Neuronal stem cell (in vitro differentiated cells): ENCODE results near the gene CLEC3A. TPM values are rescaled to one million over a fixed set of nuclear protein-coding genes. Genes with fewer than 3 reads are reported as not detected.

Experiments used
- DNase-seq: peaks from one replicate; pipeline ENCODE4 v3.0.0-alpha.2; 2013; ENCODE audit warnings: low spot score
- H2AFZ ChIP-seq: one replicate; pipeline ENCODE4 v1.6.1; 2013; ENCODE audit warnings: mild to moderate bottlenecking, low read length, inconsistent platforms
- H2AK5ac ChIP-seq: 2 replicates; pipeline ENCODE4 v1.6.1; 2013; ENCODE audit warnings: low read depth, mild to moderate bottlenecking, inconsistent platforms, low read length, moderate library complexity, mixed read lengths
- H2BK120ac ChIP-seq: 2 replicates; pipeline ENCODE4 v1.6.1; 2013; ENCODE audit warnings: low read depth, mild to moderate bottlenecking, inconsistent platforms, low read length, moderate library complexity, mixed read lengths
- H2BK12ac ChIP-seq: one replicate; pipeline ENCODE4 v1.6.1; 2013; ENCODE audit warnings: low read length, inconsistent platforms
- H2BK15ac ChIP-seq: 2 replicates; pipeline ENCODE4 v1.6.1; 2013; ENCODE audit warnings: mild to moderate bottlenecking, low read length, inconsistent platforms, mixed read lengths
- H2BK5ac ChIP-seq: one replicate; pipeline ENCODE4 v1.6.1; 2013; ENCODE audit warnings: inconsistent platforms, mild to moderate bottlenecking, low read length, moderate library complexity
- H3K14ac ChIP-seq: one replicate; pipeline ENCODE4 v1.6.1; 2013; ENCODE audit warnings: low read length, inconsistent platforms
- H3K18ac ChIP-seq: 2 replicates; pipeline ENCODE4 v1.6.1; 2013; ENCODE audit warnings: low read length, inconsistent platforms
- H3K23ac ChIP-seq: 2 replicates; pipeline ENCODE4 v1.6.1; 2013; ENCODE audit warnings: low read depth, mild to moderate bottlenecking, mixed read lengths, low read length, inconsistent platforms; ENCODE audit not compliant: poor library complexity
- H3K27ac ChIP-seq: replicated peaks from 3 replicates; pipeline ENCODE4 v1.5.1; 2013; ENCODE audit warnings: low read length, inconsistent platforms
- H3K27me3 ChIP-seq, 3 experiments: 2 replicates each; pipeline ENCODE4 v1.6.1; 2013; ENCODE audit warnings: low read length in 3 of 3, mild to moderate bottlenecking in 2 of 3, inconsistent platforms in 1 of 3, low read depth in 1 of 3, mixed read lengths in 1 of 3, moderate library complexity in 1 of 3; ENCODE audit not compliant: control insufficient read depth in 3 of 3, insufficient read depth in 3 of 3
- H3K36me3 ChIP-seq, 2 donors: replicated peaks in 1 of 2; 2 replicates each; pipeline ENCODE4 v1.6.1; 2013; ENCODE audit warnings: low read length in 2 of 2; ENCODE audit not compliant: control insufficient read depth in 2 of 2, insufficient read depth in 2 of 2
- H3K4ac ChIP-seq: 2 replicates; pipeline ENCODE4 v1.6.1; 2013; ENCODE audit warnings: inconsistent platforms, mild to moderate bottlenecking, low read length, moderate library complexity
- H3K4me1 ChIP-seq, 2 donors: 1 replicate in 1 of 2; 2 replicates in 1 of 2; pipeline ENCODE4 v1.6.1; 2013; ENCODE audit warnings: low read length in 2 of 2, low read depth in 1 of 2; ENCODE audit not compliant: control insufficient read depth in 2 of 2, insufficient read depth in 1 of 2
- H3K4me2 ChIP-seq: one replicate; pipeline ENCODE4 v1.6.1; 2013; ENCODE audit warnings: mild to moderate bottlenecking, low read length, inconsistent platforms; ENCODE audit not compliant: insufficient read depth, poor library complexity, severe bottlenecking
- H3K4me3 ChIP-seq, 2 donors: 2 replicates each; pipeline ENCODE4 v1.5.1; 2013; ENCODE audit warnings: low read length in 2 of 2, mild to moderate bottlenecking in 2 of 2, inconsistent platforms in 1 of 2, moderate library complexity in 1 of 2
- H3K79me1 ChIP-seq: one replicate; pipeline ENCODE4 v1.6.1; 2013; ENCODE audit warnings: low read depth, mild to moderate bottlenecking, inconsistent platforms, low read length, moderate library complexity
- H3K9ac ChIP-seq: one replicate; pipeline ENCODE4 v1.6.1; 2013; ENCODE audit warnings: mild to moderate bottlenecking, low read depth, low read length, inconsistent platforms; ENCODE audit not compliant: poor library complexity
- H3K9me3 ChIP-seq, 2 donors: replicated peaks in 1 of 2; 2 replicates each; pipeline versions ENCODE3 to v1.6.1; 2013; ENCODE audit warnings: low read length in 2 of 2, mild to moderate bottlenecking in 2 of 2, inconsistent platforms in 1 of 2, low read depth in 1 of 2, mixed read lengths in 1 of 2, moderate library complexity in 1 of 2; ENCODE audit not compliant: control insufficient read depth in 2 of 2, insufficient read depth in 1 of 2
- H4K8ac ChIP-seq: one replicate; pipeline ENCODE4 v1.6.1; 2013; ENCODE audit warnings: low read depth, mild to moderate bottlenecking, inconsistent platforms, low read length, moderate library complexity
- H4K91ac ChIP-seq: one replicate; pipeline ENCODE4 v1.6.1; 2013; ENCODE audit warnings: low read length, low read depth, mild to moderate bottlenecking, inconsistent platforms; ENCODE audit not compliant: poor library complexity
- WGBS, 2 donors: extraction: QIAGEN DNeasy Blood & Tissue Kit; methylation state at CpG; one replicate each; pipeline ENCODE4 v1.1.7; 2013; ENCODE audit warnings: missing lambda C conversion rate in 2 of 2, mixed read lengths in 1 of 2; ENCODE audit not compliant: insufficient read length in 2 of 2, insufficient replicate concordance in 1 of 2; ENCODE audit errors: extremely low coverage in 2 of 2; 5-methylcytosine and 5-hydroxymethylcytosine counted together
- polyA plus RNA-seq, 2 experiments: library from polyadenylated mRNA; stranded (reverse); fragments of 200-250 nt; gene quantifications; one replicate each; pipeline ENCODE4 v1.2.3, GENCODE V29; 2013

CLEC3A gene
- 0.03 TPM for polyA plus RNA-seq (2013, experiment 1 of 2)
- polyA plus RNA-seq (2013, experiment 2 of 2): not detected

- H2BK5ac ChIP-seq: no peak within 1 kb of the TSS
- H3K27ac ChIP-seq: no peak within 1 kb of the TSS
- no peak within 1 kb of the TSS for H3K4me2 ChIP-seq
- no peaks in the 10 kb centered on the region for H3K36me3 ChIP-seq
- no peaks in the 10 kb centered on the region for H3K79me1 ChIP-seq
- peaks cover 0 to 3% of the 10 kb centered on the region in 2 donors for H3K4me1 ChIP-seq
- H3K14ac ChIP-seq: no peak within 1 kb of the TSS
- no peak within 1 kb of the TSS for H4K91ac ChIP-seq
- no peak within 1 kb of the TSS for H3K9ac ChIP-seq
- no peak within 1 kb of the TSS for H4K8ac ChIP-seq
- DNase-seq: no peak
- no peak within 1 kb of the TSS for H3K18ac ChIP-seq
- H2AK5ac ChIP-seq: no peak within 1 kb of the TSS
- no peak within 1 kb of the TSS for H3K4ac ChIP-seq
- no peak within 1 kb of the TSS for H2BK15ac ChIP-seq
- WGBS, 2 donors: no CpG with 5 or more reads among the region's 5 CpGs
- peak within 1 kb of the TSS in 1 of 2 donors; percentile 17 for H3K4me3 ChIP-seq
- no peak within 1 kb of the TSS for H2AFZ ChIP-seq
- H2BK12ac ChIP-seq: no peak within 1 kb of the TSS
- H3K27me3 ChIP-seq: no peaks in the 10 kb centered on the region
- no peaks in the 10 kb centered on the region for H3K9me3 ChIP-seq
- H2BK120ac ChIP-seq: no peak within 1 kb of the TSS
- no peak within 1 kb of the TSS for H3K23ac ChIP-seq
Measured at GRCh38 chr16:78022347-78023060, at the start of gene CLEC3A. TSS of gene CLEC3A (plus strand) at chr16:78022548. CDS start at chr16:78022627, 79 bp downstream.

- Histone ChIP-seq H3K23ac (no peak overlapping the region), H2BK120ac (no peak overlapping the region), H3K14ac (no peak overlapping the region), H3K18ac (no peak overlapping the region), H3K9ac (no peak overlapping the region), H3K27me3 (no peaks in the 10 kb centered on the region), H4K91ac (no peak overlapping the region), H2BK15ac (no peak overlapping the region), H3K79me1 (no peaks in the 10 kb centered on the region), H3K4me1 (no peaks in the 10 kb centered on the region), H4K8ac (no peak overlapping the region), H3K36me3 (peaks cover 4 to 6% of the 10 kb centered on the region in 2 donors), H3K4ac (no peak overlapping the region), H2BK12ac (no peak overlapping the region), H3K4me3 (no peak overlapping the region), H2BK5ac (no peak overlapping the region), H3K9me3 (no peaks in the 10 kb centered on the region), H3K4me2 (no peak overlapping the region), H2AFZ (no peak overlapping the region), H2AK5ac (no peak overlapping the region), H3K27ac (no peak overlapping the region)
- peak; percentile 20 for DNase-seq
- WGBS, 2 donors: no CpG with 5 or more reads among the region's 5 CpGs
Measured at GRCh38 chr16:77974883-77975282, 47.5 kb upstream of the CLEC3A start.

GRCh38 chr16:77975942-77976341, 46.4 kb upstream of the CLEC3A start:
- no peak overlapping the region for H2BK120ac ChIP-seq
- no peak for DNase-seq
- no peak overlapping the region for H4K91ac ChIP-seq
- no peaks in the 10 kb centered on the region for H3K79me1 ChIP-seq
- no peak overlapping the region for H3K4me3 ChIP-seq
- peaks cover 4 to 6% of the 10 kb centered on the region in 2 donors for H3K36me3 ChIP-seq
- no peak overlapping the region for H2BK5ac ChIP-seq
- H3K14ac ChIP-seq: no peak overlapping the region
- H4K8ac ChIP-seq: no peak overlapping the region
- H2AK5ac ChIP-seq: no peak overlapping the region
- H3K4me2 ChIP-seq: no peak overlapping the region
- no peak overlapping the region for H2BK12ac ChIP-seq
- no peak overlapping the region for H3K23ac ChIP-seq
- no peaks in the 10 kb centered on the region for H3K4me1 ChIP-seq
- no peaks in the 10 kb centered on the region for H3K27me3 ChIP-seq
- no peak overlapping the region for H3K18ac ChIP-seq
- no peak overlapping the region for H3K27ac ChIP-seq
- no peak overlapping the region for H2BK15ac ChIP-seq
- no peak overlapping the region for H3K4ac ChIP-seq
- no peak overlapping the region for H3K9ac ChIP-seq
- WGBS, 2 donors: no CpG with 5 or more reads among the region's 3 CpGs
- no peak overlapping the region for H2AFZ ChIP-seq
- H3K9me3 ChIP-seq: no peaks in the 10 kb centered on the region

GRCh38 chr16:77977339-77977738, 45.0 kb upstream of the CLEC3A start:
- no peaks in the 10 kb centered on the region for H3K79me1 ChIP-seq
- H4K8ac ChIP-seq: no peak overlapping the region
- no peak overlapping the region for H3K4me3 ChIP-seq
- H2BK15ac ChIP-seq: no peak overlapping the region
- no peak overlapping the region for H2AK5ac ChIP-seq
- no peak overlapping the region for H4K91ac ChIP-seq
- no CpG with 5 or more reads among the region's 5 CpGs for WGBS, 2 donors
- no peak overlapping the region for H3K4ac ChIP-seq
- no peak overlapping the region for H2BK12ac ChIP-seq
- no peak overlapping the region for H2AFZ ChIP-seq
- H2BK120ac ChIP-seq: no peak overlapping the region
- no peak for DNase-seq
- H3K9me3 ChIP-seq: no peaks in the 10 kb centered on the region
- H3K9ac ChIP-seq: no peak overlapping the region
- peaks cover 4 to 6% of the 10 kb centered on the region in 2 donors for H3K36me3 ChIP-seq
- no peaks in the 10 kb centered on the region for H3K27me3 ChIP-seq
- no peak overlapping the region for H2BK5ac ChIP-seq
- H3K4me1 ChIP-seq: no peaks in the 10 kb centered on the region
- no peak overlapping the region for H3K27ac ChIP-seq
- no peak overlapping the region for H3K23ac ChIP-seq
- no peak overlapping the region for H3K4me2 ChIP-seq
- no peak overlapping the region for H3K14ac ChIP-seq
- no peak overlapping the region for H3K18ac ChIP-seq
